ENCODE measurements around the gene EIF4G2. TPM values are rescaled to one million over a fixed set of nuclear protein-coding genes. Genes with fewer than 3 reads are reported as not detected.

EIF4G2 gene
- total and polyA plus RNA-seq, 2 of the 8 experiments (the other 6 are each of a cell fraction or from before 2014, with no cell fraction given), result 438 to 964 TPM

DNA sequence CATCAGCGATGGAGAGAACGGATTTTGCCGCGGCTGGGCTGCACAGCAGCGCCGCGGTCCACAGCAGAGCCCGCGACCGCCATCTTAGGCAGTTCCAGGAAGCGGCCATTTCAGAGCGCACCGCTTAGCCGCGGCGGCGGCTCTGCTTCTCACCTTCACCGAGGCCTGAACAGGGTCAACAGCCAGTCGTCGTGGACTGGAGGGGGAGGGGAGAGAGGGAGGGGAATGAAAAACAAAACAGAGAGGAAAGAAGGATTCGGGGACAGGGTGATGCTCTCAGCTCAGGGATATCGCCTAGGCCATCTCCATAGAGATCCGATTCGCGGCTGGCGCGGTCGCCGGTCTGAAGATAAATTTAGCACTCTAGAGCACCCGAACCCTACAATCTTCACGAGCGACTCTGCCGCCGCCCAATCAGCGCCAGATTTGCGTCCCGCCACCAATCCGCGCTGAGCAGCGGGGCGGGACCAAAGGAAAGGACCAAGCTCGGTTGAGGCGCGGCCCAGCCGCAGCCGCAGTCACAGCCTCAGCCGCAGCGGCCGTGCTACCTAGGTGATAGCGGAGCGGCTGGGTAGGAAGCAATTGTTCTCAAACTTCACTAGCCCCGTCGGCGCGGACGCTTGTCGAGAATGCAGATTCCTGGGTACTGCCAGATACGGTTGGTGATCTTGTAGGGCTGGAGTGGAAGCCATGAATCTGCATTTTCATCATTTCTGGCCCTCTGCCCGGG, 49.1 kb upstream of the EIF4G2 start, which contains the start of gene ZBED5:
ZBED5 (minus strand) TSS at position 345 of the 730 bp plus-strand sequence. CDS start 3,108 bp downstream, outside the sequence.
- H4K8ac ChIP-seq (ENCODE audit: extremely low read depth, insufficient read depth, low read length), result peak within 1 kb of the TSS; percentile 97; the same call in 1 of the 2 replicates
- H3K79me2 ChIP-seq (ENCODE audit: control insufficient read depth in 1 of 2, insufficient read depth in 2 of 2, low read length in 2 of 2), result peaks cover 7 to 37% of the 10 kb centered on the region in 2 experiments
- H2BK20ac ChIP-seq (ENCODE audit: low read length), result no peak within 1 kb of the TSS
- H3K9ac ChIP-seq (replicated peaks in 1 of 4; ENCODE audit: extremely low read depth in 1 of 4, low read depth in 3 of 4, low read length in 3 of 4), result peak within 1 kb of the TSS; percentile 58 to 97 (median 88)
- H3K23ac ChIP-seq (ENCODE audit: insufficient read length), result no peak within 1 kb of the TSS
- H2BK120ac ChIP-seq (replicated peaks; ENCODE audit: low read depth, low read length), result peak within 1 kb of the TSS; percentile 55
- POLR2A ChIA-PET (ENCODE audit: partially characterized antibody), result interaction anchor here (0.6 to 6.7 kb wide), 23 partner anchors 9 to 999 kb away, joined by 3 to 144 read pairs (median 5); partner anchors contain the start of genes CTR9 and EIF4G2
- H3K4me3 ChIP-seq (ENCODE audit: extremely low read depth in 1 of 4, insufficient read depth in 2 of 4, low read depth in 3 of 4, low read length in 4 of 4), result peak within 1 kb of the TSS; percentile 91 to 98 (median 95)
- H3K23me2 ChIP-seq (ENCODE audit: low read depth, low read length), result peaks cover 7% of the 10 kb centered on the region
- H4K91ac ChIP-seq (replicated peaks; ENCODE audit: insufficient read length, low read length), result peak within 1 kb of the TSS; percentile 83
- peak within 1 kb of the TSS; percentile 74 for H3K4ac ChIP-seq (replicated peaks; ENCODE audit: insufficient read length, low read depth, low read length)
- peak within 1 kb of the TSS; percentile 73 to 89 for H3K4me2 ChIP-seq (ENCODE audit: insufficient read depth in 1 of 2, low read depth in 2 of 2, low read length in 2 of 2)
- H2BK15ac ChIP-seq (ENCODE audit: low read length), result peak within 1 kb of the TSS; percentile 89; the same call in 1 of the 2 replicates
- H2AK5ac ChIP-seq (ENCODE audit: low read depth, low read length), result peak within 1 kb of the TSS; percentile 56; the same call in 1 of the 2 replicates
- H2BK12ac ChIP-seq (ENCODE audit: low read depth, low read length), result peak within 1 kb of the TSS; percentile 72; the same call in 1 of the 2 replicates
- DNase-seq (ENCODE audit: low read depth in 1 of 2, low spot score in 2 of 2) (peak; percentile 92 to 94), FAIRE-seq (peak; percentile 36)
- H2AFZ ChIP-seq (ENCODE audit: low read length), result peak within 1 kb of the TSS; percentile 90
- peak within 1 kb of the TSS; percentile 65 for H3K56ac ChIP-seq (replicated peaks; ENCODE audit: insufficient read length, low read depth, low read length)
- peak within 1 kb of the TSS; percentile 91 for H2BK5ac ChIP-seq (ENCODE audit: low read depth, low read length)
- H3K14ac ChIP-seq (ENCODE audit: insufficient read length), result no peak within 1 kb of the TSS
- no peaks in the 10 kb centered on the region for H3K9me3 ChIP-seq (ENCODE audit: insufficient read depth in 2 of 2, low read depth in 1 of 2, low read length in 1 of 2)
- peak within 1 kb of the TSS; percentile 95 for H3K18ac ChIP-seq (ENCODE audit: extremely low read depth, low read length)
- 2% methylated on average over 56 of the region's 59 CpGs; no CpG with 5 or more reads in 1 of the 2 experiments for WGBS, 2 experiments (ENCODE audit: extremely low coverage in 1 of 2, insufficient coverage in 1 of 2, insufficient read length in 1 of 2, insufficient replicate concordance in 2 of 2, low coverage in 1 of 2, low lambda C conversion rate in 2 of 2, missing lambda C conversion rate in 1 of 2)
- peak within 1 kb of the TSS; percentile 84 for H4K5ac ChIP-seq (ENCODE audit: insufficient read length, low read depth, low read length)
- H3K36me3 ChIP-seq (ENCODE audit: control insufficient read depth in 2 of 4, insufficient read depth in 4 of 4, low read length in 3 of 4), result peaks cover 9 to 33% (median 22%) of the 10 kb centered on the region in 4 experiments
- no peaks in the 10 kb centered on the region; the same call in 1 of the 2 replicates for H3K79me1 ChIP-seq (ENCODE audit: low read depth, low read length)
- peaks cover 0 to 2% of the 10 kb centered on the region in 2 experiments for H4K20me1 ChIP-seq (replicated peaks in 1 of 2; ENCODE audit: control insufficient read depth in 1 of 2, insufficient read depth in 2 of 2, low read length in 2 of 2)
- H3K27ac ChIP-seq (ENCODE audit: low read depth, low read length), result peak within 1 kb of the TSS; percentile 88
- CTCF ChIA-PET (ENCODE audit: partially characterized antibody), result interaction anchor here (1.1 to 2.6 kb wide), 4 partner anchors 10 to 73 kb away, joined by 3 to 11 read pairs (median 8); no protein-coding TSS in a partner anchor
- H3K4me1 ChIP-seq (replicated peaks in 1 of 4; ENCODE audit: control insufficient read depth in 3 of 4, insufficient read depth in 4 of 4, low read length in 3 of 4), result peaks cover 0 to 8% (median 2%) of the 10 kb centered on the region in 4 experiments; a peak in 3 of 7 replicates
- H3K27me3 ChIP-seq (replicated peaks in 1 of 4; ENCODE audit: control insufficient read depth in 3 of 4, extremely low read depth in 1 of 4, insufficient read depth in 3 of 4, low read length in 3 of 4), result no peaks in the 10 kb centered on the region
- peak; percentile 87 for TF ChIP-seq POLR2AphosphoS5 (IDR thresholded peaks at IDR 0.05; ENCODE audit: low read depth, low read length)
- peak in 1 of 2 experiments; percentile 88; a peak in 2 of 3 replicates for TF ChIP-seq POLR2A (IDR thresholded peaks at IDR 0.05; ENCODE audit: control extremely low read depth in 1 of 2, low read depth in 2 of 2, low read length in 2 of 2)
- peak in 1 of 2 experiments; percentile 31; a peak in 1 of 4 replicates for TF ChIP-seq SIN3A (conservative IDR thresholded peaks at IDR 0.05 in 1 of 2, IDR thresholded peaks at IDR 0.05 in 1 of 2; ENCODE audit: low read depth in 1 of 2, low read length in 2 of 2)
- TF ChIP-seq TAF7 (optimal IDR thresholded peaks at IDR 0.05; ENCODE audit: borderline replicate concordance, low read depth, low read length), result peak; percentile 77
- no peak for TF ChIP-seq JUN (IDR thresholded peaks at IDR 0.05; ENCODE audit: low read depth, low read length)
- TF ChIP-seq, protein P1, sequence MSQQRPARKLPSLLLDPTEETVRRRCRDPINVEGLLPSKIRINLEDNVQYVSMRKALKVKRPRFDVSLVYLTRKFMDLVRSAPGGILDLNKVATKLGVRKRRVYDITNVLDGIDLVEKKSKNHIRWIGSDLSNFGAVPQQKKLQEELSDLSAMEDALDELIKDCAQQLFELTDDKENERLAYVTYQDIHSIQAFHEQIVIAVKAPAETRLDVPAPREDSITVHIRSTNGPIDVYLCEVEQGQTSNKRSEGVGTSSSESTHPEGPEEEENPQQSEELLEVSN (IDR thresholded peaks at IDR 0.05), result no peak
- no peak; the same call in 1 of the 2 replicates for TF ChIP-seq GTF2F1 (IDR thresholded peaks at IDR 0.05; ENCODE audit: borderline replicate concordance, low read depth, low read length)
- peak; percentile 91 for TF ChIP-seq TAF1 (IDR thresholded peaks at IDR 0.05; ENCODE audit: low read depth, low read length)
- TF ChIP-seq GABPA (IDR thresholded peaks at IDR 0.05; ENCODE audit: borderline replicate concordance, insufficient read depth, low read length), result 0 out of 2 replicates have a peak, but pooled peaks have one; percentile 49
- peak; percentile 78; the same call in 1 of the 2 replicates for TF ChIP-seq RBBP5 (IDR thresholded peaks at IDR 0.05; ENCODE audit: borderline replicate concordance, low read depth, low read length)

Data from H1 (cell line).